Stomach (tissue), 4 donors: ENCODE data around the gene FOXL1.

Source experiments
- CTCF ChIP-seq, 7 experiments: fragments of 450-650 bp in 4 of 7; fragments of 200-600 bp in 3 of 7; sonication (generic) in 3 of 7; IDR thresholded peaks; one replicate each; pipeline ENCODE4 v1.5.1; 2016 to 2019; ENCODE audit warnings: antibody characterized with exemption in 7 of 7, control low read depth in 2 of 7, mild to moderate bottlenecking in 1 of 7
- POLR2A ChIP-seq, 4 donors: fragments of 450-650 bp; IDR thresholded peaks; one replicate each; pipeline ENCODE4 v1.6.1; 2016; ENCODE audit warnings: antibody characterized with exemption in 4 of 4, control low read depth in 2 of 4, mild to moderate bottlenecking in 1 of 4, moderate library complexity in 1 of 4

GRCh38 chr16:86620184-86620583 is 41.8 kb downstream of the FOXL1 start:
- TF ChIP-seq CTCF (IDR thresholded peaks at IDR 0.05) (no peak), POLR2A (IDR thresholded peaks at IDR 0.05) (no peak)
